ENCODE measurements around the gene FLT1.

FLT1 gene

GRCh38 chr13:28379371-28380083, 115.4 kb downstream of the FLT1 start:
- no peak for DNase-seq

- no peak for DNase-seq
Observed at GRCh38 chr13:28376604-28377003, 118.3 kb downstream of the FLT1 start.

DNA sequence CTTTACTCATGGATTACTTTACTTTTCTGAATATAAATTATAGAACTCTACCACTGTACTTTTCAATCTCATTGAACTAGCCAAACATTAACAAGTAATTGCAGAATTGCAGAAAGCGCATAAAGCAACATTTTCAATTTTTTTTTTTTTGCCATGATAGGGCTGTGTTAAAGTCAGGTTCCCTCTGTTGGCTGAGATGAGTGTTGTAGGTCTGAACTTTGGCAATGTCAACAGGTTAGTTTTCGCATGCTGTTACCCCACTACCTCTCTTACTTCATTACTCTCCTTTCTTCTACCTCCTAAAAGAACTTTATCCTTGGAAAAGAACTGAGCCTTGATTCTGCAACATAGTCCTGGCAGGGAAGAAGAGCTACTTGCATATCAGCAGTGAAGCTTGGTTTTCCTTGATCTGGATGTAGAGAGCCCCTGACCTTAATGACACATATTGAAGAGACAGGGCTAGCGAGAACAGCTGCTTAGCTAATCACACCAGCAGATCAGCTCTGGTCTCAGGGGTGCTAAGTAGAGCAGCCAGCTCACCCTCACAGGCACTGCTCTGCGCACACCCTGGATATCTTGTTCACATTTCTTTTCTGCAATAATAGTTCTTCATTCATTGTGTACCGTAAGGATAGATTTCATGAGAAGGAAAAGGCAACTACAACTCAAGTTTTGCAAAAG, 119.5 kb downstream of the FLT1 start:
- DNase-seq, result no peak

DNA sequence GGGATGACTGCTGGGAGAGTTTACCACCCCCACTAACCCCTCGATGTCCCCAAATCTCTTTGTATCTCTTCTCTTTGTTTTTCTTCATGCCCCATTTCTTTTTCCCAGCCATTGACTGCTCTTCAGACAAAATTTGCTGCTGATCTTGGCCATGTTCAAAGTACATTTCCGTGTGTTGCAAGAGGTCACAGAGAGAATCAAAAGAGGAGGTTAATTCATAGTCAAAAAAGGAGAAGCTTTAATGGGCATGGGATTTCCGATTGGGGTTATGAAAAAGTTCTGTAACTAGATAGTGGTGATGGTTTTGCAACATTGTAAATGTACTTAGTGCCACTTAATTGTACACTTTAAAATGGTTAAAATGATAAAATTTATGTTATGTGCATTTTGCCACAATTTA, 121.1 kb downstream of the FLT1 start:
- no peak for DNase-seq

DNA sequence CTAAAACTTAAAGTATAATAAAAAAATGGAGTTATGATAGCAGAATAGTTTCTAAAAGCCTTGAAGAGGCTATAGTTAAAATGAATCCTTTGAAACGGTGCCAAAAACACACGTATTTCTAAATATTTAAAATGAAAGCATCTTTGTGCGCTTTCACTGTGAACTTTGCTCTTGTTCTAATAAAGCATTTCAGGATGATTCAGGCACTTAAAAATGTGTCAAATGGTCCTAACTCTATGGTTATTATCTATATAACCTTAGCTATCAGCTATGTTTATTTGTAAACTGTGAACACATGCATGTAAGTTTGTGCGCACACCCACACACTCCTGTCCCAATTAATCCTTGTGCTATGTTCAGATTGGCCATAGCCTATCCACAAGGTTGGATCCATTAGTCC, 124.5 kb downstream of the FLT1 start:
- no peak for DNase-seq

- DNase-seq, result no peak
Observed at GRCh38 chr13:28358708-28359107, 136.2 kb downstream of the FLT1 start.

GRCh38 chr13:28357911-28358433, 137.0 kb downstream of the FLT1 start:
- DNase-seq, result no peak

GRCh38 chr13:28357247-28357825, 137.6 kb downstream of the FLT1 start:
- DNase-seq, result no peak

DNA sequence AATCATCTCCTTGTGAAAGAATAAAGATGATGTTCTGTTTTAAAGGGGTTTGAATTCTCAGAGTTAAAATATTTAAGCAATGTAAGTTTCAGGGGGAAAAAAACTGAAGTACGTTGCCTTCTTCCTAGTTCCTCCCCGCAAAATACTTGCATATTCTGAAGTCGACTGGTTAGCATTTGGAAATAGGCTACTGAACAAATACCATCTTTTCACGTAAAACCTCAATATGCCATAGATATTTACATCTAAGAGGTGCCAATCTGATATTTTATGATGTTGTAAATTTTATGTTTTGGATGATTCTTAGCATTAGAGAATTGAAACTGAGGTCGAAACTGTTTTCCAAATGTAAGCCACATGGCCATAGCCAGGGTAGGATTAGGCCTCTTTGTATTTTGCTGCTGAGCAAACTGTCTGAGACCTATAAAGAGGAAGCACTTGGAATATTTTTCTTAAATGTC, 138.3 kb downstream of the FLT1 start:
- DNase-seq, result no peak

GRCh38 chr13:28355822-28356371, 139.0 kb downstream of the FLT1 start:
- DNase-seq, result no peak

GRCh38 chr13:28355046-28355821, 139.7 kb downstream of the FLT1 start:
- DNase-seq, result no peak

GRCh38 chr13:28353679-28354078, 141.2 kb downstream of the FLT1 start:
- DNase-seq, result no peak

DNA sequence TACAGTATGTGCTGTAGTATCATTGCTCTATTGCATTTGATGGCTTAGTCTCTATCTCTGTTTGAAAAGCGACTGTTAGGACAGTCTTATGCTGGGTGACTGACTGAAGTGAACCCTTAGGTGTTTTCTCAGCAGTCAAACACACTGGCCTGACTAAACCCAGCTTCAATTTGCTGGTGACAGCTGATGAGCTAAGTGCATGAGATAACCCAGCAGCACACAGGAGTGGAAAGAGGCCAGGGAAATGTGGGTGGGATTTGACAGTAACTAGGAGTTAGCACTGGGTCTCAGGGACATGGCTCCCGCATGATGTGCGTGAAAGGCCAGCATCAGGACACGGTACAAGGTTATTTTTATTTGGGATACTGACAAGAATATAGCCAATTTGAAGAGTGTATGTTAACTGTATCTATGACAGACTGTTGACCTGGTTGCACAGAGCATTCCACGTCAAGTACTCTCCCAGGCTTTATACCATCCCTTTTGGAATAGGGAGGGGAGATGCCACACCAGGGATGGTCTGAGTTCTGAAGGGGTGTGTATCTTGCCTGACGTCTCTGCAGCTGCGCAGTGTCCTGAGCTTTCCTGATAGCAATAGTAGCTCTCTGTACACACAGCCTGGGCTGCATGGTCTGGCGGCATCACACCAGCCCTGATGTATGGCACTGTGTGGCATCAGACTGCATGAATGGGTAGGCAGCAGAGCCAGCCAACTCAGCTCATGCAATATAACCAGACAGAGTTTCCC, 144.8 kb downstream of the FLT1 start:
- no peak for DNase-seq

GRCh38 chr13:28349371-28349770, 145.6 kb downstream of the FLT1 start:
- DNase-seq, result no peak

GRCh38 chr13:28347456-28348371, 147.2 kb downstream of the FLT1 start:
- DNase-seq, result no peak

GRCh38 chr13:28346154-28346553, 148.8 kb downstream of the FLT1 start:
- no peak for DNase-seq

DNA sequence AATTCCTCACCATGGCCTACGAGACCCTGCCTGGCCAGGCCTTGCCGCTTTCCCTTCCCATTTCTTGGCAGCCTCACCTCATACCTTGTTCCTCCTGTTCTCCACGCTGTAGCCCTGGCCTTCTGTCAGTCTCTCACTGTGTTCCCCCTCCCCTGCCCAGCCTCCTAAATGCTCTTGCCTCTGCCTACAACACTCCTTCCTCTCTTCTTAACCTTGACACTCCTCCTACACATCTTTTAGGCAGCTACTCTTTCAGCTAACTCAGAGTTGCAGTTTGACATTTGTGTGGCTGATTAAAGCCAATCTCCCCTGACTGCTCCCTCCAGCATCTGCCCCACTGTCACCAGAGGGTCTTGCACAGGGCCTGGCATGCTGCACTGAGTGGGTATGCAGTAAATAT, 150.8 kb downstream of the FLT1 start:
- DNase-seq, result no peak

- no peak for DNase-seq
Observed at GRCh38 chr13:28342251-28342650, 152.7 kb downstream of the FLT1 start.

- DNase-seq, result no peak
Observed at GRCh38 chr13:28340272-28340793, 154.6 kb downstream of the FLT1 start.

GRCh38 chr13:28339419-28339818, 155.5 kb downstream of the FLT1 start:
- no peak for DNase-seq

- no peak for DNase-seq
Observed at GRCh38 chr13:28338742-28339141, 156.2 kb downstream of the FLT1 start.
